SU-DHL-6 (cell line): ENCODE results near the gene MAP3K21.

Experiments used
- H2AFZ ChIP-seq: fragments of 200-600 bp; sonication (generic); 2 replicates; pipeline ENCODE4 v1.6.1; 2014; ENCODE audit warnings: low read depth, mild to moderate bottlenecking, moderate library complexity, mixed read lengths, antibody characterized with exemption, low read length; ENCODE audit not compliant: severe bottlenecking
- H3F3A ChIP-seq: fragments of 200-600 bp; shearing (Covaris generic); 2 replicates; pipeline ENCODE4 v1.6.0; 2016; ENCODE audit warnings: antibody characterized with exemption, mild to moderate bottlenecking; ENCODE audit not compliant: insufficient read depth
- H3K27ac ChIP-seq: fragments of 200-600 bp; sonication (generic); 2 replicates; pipeline ENCODE4 v1.5.1; 2016; ENCODE audit warnings: low read depth, mild to moderate bottlenecking, low read length, moderate library complexity, mixed read lengths
- H3K27me3 ChIP-seq: fragments of 200-600 bp; sonication (generic), shearing (Covaris generic); 2 replicates; pipeline ENCODE4 v1.6.0; 2014; ENCODE audit warnings: mild to moderate bottlenecking, low read length
- H3K36me3 ChIP-seq: fragments of 200-600 bp; sonication (generic); 2 replicates; pipeline ENCODE4 v1.6.1; 2014; ENCODE audit warnings: mild to moderate bottlenecking, low read length, mixed read lengths
- H3K4me2 ChIP-seq: fragments of 300-600, 200-600 bp; shearing (Covaris generic), sonication (generic); 2 replicates; pipeline ENCODE4 v1.6.0; 2014; ENCODE audit warnings: low read length, low read depth, mild to moderate bottlenecking; ENCODE audit not compliant: poor library complexity, severe bottlenecking
- H3K4me3 ChIP-seq: fragments of 200-600 bp; sonication (generic); 2 replicates; pipeline ENCODE4 v1.5.1; 2014; ENCODE audit warnings: antibody characterized with exemption, low read length, mild to moderate bottlenecking, mixed read lengths; ENCODE audit not compliant: insufficient read depth, poor library complexity, severe bottlenecking
- H3K79me2 ChIP-seq: fragments of 200-600 bp; sonication (generic); 2 replicates; pipeline ENCODE4 v1.6.1; 2014; ENCODE audit warnings: mild to moderate bottlenecking, low read length, moderate library complexity; ENCODE audit not compliant: insufficient read depth
- H3K9ac ChIP-seq: fragments of 200-600 bp; sonication (generic); 2 replicates; pipeline ENCODE4 v1.7.0; 2014; ENCODE audit warnings: mild to moderate bottlenecking, low read length
- H3K9me2 ChIP-seq: fragments of 200-600 bp; sonication (generic); replicated peaks from 2 replicates; pipeline ENCODE4 v1.6.1; 2014; ENCODE audit warnings: low read length; ENCODE audit not compliant: insufficient read depth
- H3K9me3 ChIP-seq: fragments of 200-600 bp; sonication (generic); 2 replicates; pipeline ENCODE4 v1.6.1; 2014; ENCODE audit warnings: low read length, mixed read lengths; ENCODE audit not compliant: insufficient read depth
- H4K20me1 ChIP-seq: fragments of 200-600 bp; sonication (generic); 2 replicates; pipeline ENCODE4 v1.6.1; 2014; ENCODE audit warnings: low read depth, mild to moderate bottlenecking, antibody characterized with exemption, low read length, moderate library complexity, mixed read lengths
- EZH2phosphoT487 ChIP-seq: fragments of 200-600 bp; sonication (generic), shearing (Covaris generic); conservative IDR thresholded peaks from 2 replicates; pipeline ENCODE4 v1.6.1; 2018; ENCODE audit warnings: mild to moderate bottlenecking, antibody characterized with exemption, low read length, moderate library complexity, mixed read lengths
- TF ChIP-seq, protein P1 (sequence below): fragments of 200-600 bp; sonication (generic); IDR thresholded peaks from one replicate; pipeline ENCODE4 v1.5.1; 2017; ENCODE audit warnings: antibody characterized with exemption, mild to moderate bottlenecking, low read length, moderate library complexity; ENCODE audit not compliant: insufficient read depth, poor library complexity, severe bottlenecking

The MAP3K21 gene

DNA sequence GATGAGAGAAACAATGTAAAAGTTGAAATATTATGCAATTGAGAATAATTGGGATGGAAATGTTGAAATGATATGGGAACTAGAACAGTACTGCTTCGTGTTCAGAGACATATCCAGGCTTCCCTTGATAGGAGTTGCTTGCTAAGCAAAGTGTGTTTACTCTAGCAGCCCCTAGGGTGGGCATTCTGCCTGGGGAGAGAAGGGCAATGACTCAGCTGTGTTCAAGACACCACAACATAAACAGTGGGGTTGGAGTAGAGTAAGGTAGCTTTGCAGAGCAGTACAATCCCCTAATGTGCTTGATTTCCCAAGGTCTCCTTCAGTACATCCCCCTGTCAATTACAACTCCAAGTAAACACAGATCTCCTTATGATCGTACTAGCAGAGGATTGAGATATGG, 27.2 kb upstream of the MAP3K21 start:
- H3K36me3 ChIP-seq: no peaks in the 10 kb centered on the region
- no peaks in the 10 kb centered on the region for H3K9me3 ChIP-seq
- no peak overlapping the region for H2AFZ ChIP-seq
- H3K9ac ChIP-seq: no peak overlapping the region
- H4K20me1 ChIP-seq: no peaks in the 10 kb centered on the region
- no peak overlapping the region for H3K4me3 ChIP-seq
- no peaks in the 10 kb centered on the region for H3K27me3 ChIP-seq
- H3K79me2 ChIP-seq: no peaks in the 10 kb centered on the region
- no peaks in the 10 kb centered on the region for H3F3A ChIP-seq
- no peak overlapping the region for H3K4me2 ChIP-seq
- H3K27ac ChIP-seq: no peak overlapping the region
- TF ChIP-seq EZH2phosphoT487: no peak
- TF ChIP-seq, protein P1, sequence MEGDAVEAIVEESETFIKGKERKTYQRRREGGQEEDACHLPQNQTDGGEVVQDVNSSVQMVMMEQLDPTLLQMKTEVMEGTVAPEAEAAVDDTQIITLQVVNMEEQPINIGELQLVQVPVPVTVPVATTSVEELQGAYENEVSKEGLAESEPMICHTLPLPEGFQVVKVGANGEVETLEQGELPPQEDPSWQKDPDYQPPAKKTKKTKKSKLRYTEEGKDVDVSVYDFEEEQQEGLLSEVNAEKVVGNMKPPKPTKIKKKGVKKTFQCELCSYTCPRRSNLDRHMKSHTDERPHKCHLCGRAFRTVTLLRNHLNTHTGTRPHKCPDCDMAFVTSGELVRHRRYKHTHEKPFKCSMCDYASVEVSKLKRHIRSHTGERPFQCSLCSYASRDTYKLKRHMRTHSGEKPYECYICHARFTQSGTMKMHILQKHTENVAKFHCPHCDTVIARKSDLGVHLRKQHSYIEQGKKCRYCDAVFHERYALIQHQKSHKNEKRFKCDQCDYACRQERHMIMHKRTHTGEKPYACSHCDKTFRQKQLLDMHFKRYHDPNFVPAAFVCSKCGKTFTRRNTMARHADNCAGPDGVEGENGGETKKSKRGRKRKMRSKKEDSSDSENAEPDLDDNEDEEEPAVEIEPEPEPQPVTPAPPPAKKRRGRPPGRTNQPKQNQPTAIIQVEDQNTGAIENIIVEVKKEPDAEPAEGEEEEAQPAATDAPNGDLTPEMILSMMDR: no peak
- no peaks in the 10 kb centered on the region for H3K9me2 ChIP-seq

DNA sequence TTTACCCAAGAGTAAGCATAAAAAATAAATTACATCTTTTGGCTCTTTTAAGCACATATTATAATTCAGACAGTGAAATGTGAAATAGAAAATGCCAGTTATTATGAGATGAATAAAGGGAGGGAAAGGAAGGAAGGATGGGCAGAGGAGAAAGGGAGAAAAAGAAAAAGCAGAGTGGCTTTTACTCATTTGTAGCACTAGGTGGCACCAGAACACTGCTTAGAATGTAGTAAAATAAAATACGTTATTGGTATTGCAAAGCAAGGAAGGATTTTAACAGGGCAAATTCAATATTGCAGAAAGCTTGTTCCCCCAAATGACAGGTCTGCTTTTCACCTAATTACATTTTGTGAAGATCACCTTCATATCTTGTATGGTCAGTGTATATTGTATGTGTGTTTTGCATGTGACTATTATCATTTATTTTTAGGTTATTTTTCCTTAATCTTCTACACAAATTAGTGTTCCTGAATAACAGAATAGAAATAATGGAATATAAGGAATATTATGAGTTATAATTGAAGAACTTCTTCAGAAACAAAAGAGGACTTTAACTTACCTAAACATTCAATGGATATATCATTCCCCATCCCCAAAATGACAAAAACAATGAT, 22.9 kb upstream of the MAP3K21 start:
- Histone ChIP-seq H3K9ac (no peak overlapping the region), H3K9me3 (no peaks in the 10 kb centered on the region), H3K79me2 (no peaks in the 10 kb centered on the region), H3K4me3 (no peak overlapping the region), H3K9me2 (no peaks in the 10 kb centered on the region), H4K20me1 (no peaks in the 10 kb centered on the region), H3F3A (no peaks in the 10 kb centered on the region), H3K4me2 (no peak overlapping the region), H3K27ac (no peak overlapping the region), H3K27me3 (no peaks in the 10 kb centered on the region), H2AFZ (no peak overlapping the region), H3K36me3 (no peaks in the 10 kb centered on the region)
- TF ChIP-seq, protein P1: peak; percentile 42
- no peak for TF ChIP-seq EZH2phosphoT487

DNA sequence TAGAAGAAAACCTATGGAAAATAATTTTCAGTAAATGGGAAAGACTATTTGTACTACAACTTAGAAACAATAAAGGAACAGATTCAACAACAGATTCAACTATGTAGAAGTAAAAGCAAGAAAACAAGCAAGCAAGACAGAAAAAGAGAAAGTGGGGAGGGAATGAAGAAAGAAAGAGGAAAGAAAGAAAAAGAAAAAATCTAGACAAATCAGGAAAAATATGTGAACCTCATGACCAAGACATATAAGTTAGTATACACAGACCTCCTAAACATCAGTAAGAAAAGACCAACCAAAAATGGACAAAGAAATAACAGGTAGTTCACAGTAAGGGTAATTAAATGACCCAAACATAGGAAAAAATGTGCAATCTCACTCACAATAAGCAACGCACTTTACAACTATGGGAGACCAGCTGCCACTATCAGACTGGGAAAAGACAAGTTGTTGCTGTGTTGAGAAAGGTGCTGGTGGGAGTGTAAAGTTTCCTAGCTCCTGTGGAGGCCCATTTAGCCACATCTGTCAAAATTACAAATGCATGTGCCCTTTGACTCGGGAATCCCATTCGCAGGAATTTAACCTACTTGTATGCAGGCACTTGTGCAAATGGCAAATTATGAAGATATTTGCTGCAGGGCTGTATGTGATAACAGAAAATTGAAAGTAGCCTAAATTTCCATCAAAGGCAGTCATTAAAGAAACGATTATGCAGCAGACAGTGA, 13.9 kb upstream of the MAP3K21 start:
- Histone ChIP-seq H2AFZ (no peak overlapping the region), H3K9ac (no peak overlapping the region), H3K9me3 (no peaks in the 10 kb centered on the region), H3K27me3 (no peaks in the 10 kb centered on the region), H3K4me3 (no peak overlapping the region), H3K4me2 (no peak overlapping the region), H3F3A (no peaks in the 10 kb centered on the region), H3K9me2 (no peaks in the 10 kb centered on the region), H3K79me2 (no peaks in the 10 kb centered on the region), H3K36me3 (no peaks in the 10 kb centered on the region), H3K27ac (no peak overlapping the region), H4K20me1 (no peaks in the 10 kb centered on the region)
- TF ChIP-seq EZH2phosphoT487: no peak
- TF ChIP-seq, protein P1: no peak
